Endothelial cell (in vitro differentiated cells): Measurements from ENCODE around the gene DENND4B. TPM values are rescaled to one million over a fixed set of nuclear protein-coding genes. Genes with fewer than 3 reads are reported as not detected.
A peak's percentile ranks its signal among the peaks of the same experiment; 100 is the strongest.

ENCODE experiments used
- DNase-seq: peaks from one replicate; pipeline ENCODE4 v3.0.0; 2021; ENCODE audit warnings: low spot score
- H3K27ac Mint-ChIP-seq: one replicate; pipeline ENCODE4 v1.8.0; 2021; ENCODE audit warnings: mixed read lengths, inconsistent platforms; ENCODE audit not compliant: unreplicated experiment
- H3K27me3 Mint-ChIP-seq: one replicate; pipeline ENCODE4 v1.8.0; 2021; ENCODE audit warnings: mild to moderate bottlenecking, moderate library complexity, mixed read lengths, inconsistent platforms; ENCODE audit not compliant: unreplicated experiment
- H3K36me3 Mint-ChIP-seq: one replicate; pipeline ENCODE4 v1.8.0; 2021; ENCODE audit warnings: mild to moderate bottlenecking, low read depth, mixed read lengths, inconsistent platforms; ENCODE audit not compliant: unreplicated experiment
- H3K4me1 Mint-ChIP-seq: one replicate; pipeline ENCODE4 v1.8.0; 2021; ENCODE audit warnings: mild to moderate bottlenecking, mixed read lengths, inconsistent platforms; ENCODE audit not compliant: unreplicated experiment
- H3K4me3 Mint-ChIP-seq: one replicate; pipeline ENCODE4 v1.8.0; 2021; ENCODE audit warnings: mild to moderate bottlenecking, mixed read lengths, inconsistent platforms; ENCODE audit not compliant: unreplicated experiment
- H3K9me3 Mint-ChIP-seq: one replicate; pipeline ENCODE4 v1.8.0; 2021; ENCODE audit warnings: mixed read lengths, inconsistent platforms; ENCODE audit not compliant: unreplicated experiment
- total RNA-seq: library from RNA; stranded (reverse); fragmentation: NEBNext Ultra II Directional; extraction: Animal tissue kit (Norgen Biotek cat#: 25700); gene quantifications from one replicate; pipeline ENCODE4 v1.2.1, GENCODE V29; 2021; ENCODE audit not compliant: unreplicated experiment
- TF ChIP-seq, protein P1 (sequence below): fragments of 200-600 bp; sonication (generic); IDR thresholded peaks from one replicate; pipeline ENCODE4 v1.5.0; 2021; ENCODE audit warnings: antibody characterized with exemption; ENCODE audit not compliant: unreplicated experiment

The DENND4B gene
- total RNA-seq, 1 donor from 2014 or later = 53.1 TPM

DNA sequence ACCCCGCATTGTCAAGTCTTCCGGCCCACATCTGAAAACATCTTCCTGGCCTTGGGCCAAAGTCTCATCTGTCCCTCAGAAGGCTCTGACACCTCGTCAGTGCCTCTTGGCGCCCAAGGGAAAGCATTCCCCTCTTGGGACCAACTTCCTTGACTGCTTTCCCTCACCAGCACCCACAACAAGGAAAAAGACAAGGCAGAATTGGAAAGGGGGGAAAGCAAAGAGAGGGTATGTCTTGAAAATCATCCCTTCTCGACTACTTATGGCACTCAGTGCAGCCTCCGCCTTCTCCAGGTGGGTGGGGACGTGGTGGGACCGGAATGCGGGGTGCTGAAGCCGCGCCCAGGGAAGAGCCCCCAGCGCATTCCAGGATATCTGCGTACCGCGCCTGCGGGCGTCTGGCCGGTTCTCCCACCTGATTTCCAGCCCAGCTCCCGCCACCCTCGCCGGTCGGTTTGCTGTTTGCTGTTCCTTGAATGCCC, 17.4 kb upstream of the DENND4B start:
- Mint-ChIP-seq H3K4me3 (peak overlapping the region; percentile 96), H3K27ac (peak overlapping the region; percentile 100), H3K9me3 (no peaks in the 10 kb centered on the region), H3K4me1 (peaks cover 66% of the 10 kb centered on the region), H3K36me3 (peaks cover 15% of the 10 kb centered on the region), H3K27me3 (peaks cover 17% of the 10 kb centered on the region)
- TF ChIP-seq, protein P1, sequence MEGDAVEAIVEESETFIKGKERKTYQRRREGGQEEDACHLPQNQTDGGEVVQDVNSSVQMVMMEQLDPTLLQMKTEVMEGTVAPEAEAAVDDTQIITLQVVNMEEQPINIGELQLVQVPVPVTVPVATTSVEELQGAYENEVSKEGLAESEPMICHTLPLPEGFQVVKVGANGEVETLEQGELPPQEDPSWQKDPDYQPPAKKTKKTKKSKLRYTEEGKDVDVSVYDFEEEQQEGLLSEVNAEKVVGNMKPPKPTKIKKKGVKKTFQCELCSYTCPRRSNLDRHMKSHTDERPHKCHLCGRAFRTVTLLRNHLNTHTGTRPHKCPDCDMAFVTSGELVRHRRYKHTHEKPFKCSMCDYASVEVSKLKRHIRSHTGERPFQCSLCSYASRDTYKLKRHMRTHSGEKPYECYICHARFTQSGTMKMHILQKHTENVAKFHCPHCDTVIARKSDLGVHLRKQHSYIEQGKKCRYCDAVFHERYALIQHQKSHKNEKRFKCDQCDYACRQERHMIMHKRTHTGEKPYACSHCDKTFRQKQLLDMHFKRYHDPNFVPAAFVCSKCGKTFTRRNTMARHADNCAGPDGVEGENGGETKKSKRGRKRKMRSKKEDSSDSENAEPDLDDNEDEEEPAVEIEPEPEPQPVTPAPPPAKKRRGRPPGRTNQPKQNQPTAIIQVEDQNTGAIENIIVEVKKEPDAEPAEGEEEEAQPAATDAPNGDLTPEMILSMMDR = no peak
- peak; percentile 57 for DNase-seq

DNA sequence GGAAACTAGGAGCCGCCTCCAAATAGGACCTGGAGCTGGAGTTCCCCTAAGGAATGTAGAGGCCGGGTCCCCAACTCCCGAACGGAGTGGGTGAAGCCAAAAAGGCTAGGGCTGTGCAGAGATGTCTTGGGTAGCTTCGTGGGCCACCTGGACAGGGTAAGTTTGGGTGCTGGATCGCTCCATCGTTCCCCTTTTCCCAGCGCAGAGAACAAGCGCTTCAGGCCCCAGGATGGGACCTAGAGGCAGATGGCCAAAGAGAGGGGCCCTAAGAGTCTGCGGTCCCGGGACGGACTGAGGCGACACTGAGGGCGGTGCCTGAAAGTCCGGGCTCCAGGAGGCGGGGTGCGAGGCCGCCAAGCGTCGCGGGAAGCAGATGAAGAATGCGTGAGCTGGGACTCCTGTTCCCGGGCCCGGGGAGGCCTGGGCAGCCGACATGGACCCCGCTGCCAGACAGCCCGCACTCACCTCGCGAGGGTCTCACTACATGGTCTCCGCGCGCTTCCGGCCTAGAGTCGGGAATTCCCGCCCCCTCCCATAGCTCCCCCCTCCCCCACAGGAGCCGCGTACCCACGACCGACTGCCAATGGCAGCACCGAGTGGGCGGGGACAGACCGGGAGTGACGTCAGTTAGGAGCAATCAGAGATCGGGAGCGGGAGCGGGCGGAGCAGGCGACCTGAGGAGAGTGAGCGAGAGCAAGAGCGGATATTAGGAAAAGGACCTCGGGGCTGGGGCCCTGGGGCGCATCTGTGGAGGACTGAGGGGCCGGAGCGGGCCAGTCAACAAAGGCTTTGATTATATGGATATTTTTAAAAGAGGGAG, 16.7 kb upstream of the DENND4B start, which contains the start of gene SLC39A1:
Gene SLC39A1, minus strand, starts transcription at position 508 of the 820 bp plus-strand sequence. CDS start 822 bp downstream, outside the sequence.
- Mint-ChIP-seq H3K36me3 (peaks cover 15% of the 10 kb centered on the region), H3K4me1 (peaks cover 63% of the 10 kb centered on the region)
- peak; percentile 96 for DNase-seq

DNA sequence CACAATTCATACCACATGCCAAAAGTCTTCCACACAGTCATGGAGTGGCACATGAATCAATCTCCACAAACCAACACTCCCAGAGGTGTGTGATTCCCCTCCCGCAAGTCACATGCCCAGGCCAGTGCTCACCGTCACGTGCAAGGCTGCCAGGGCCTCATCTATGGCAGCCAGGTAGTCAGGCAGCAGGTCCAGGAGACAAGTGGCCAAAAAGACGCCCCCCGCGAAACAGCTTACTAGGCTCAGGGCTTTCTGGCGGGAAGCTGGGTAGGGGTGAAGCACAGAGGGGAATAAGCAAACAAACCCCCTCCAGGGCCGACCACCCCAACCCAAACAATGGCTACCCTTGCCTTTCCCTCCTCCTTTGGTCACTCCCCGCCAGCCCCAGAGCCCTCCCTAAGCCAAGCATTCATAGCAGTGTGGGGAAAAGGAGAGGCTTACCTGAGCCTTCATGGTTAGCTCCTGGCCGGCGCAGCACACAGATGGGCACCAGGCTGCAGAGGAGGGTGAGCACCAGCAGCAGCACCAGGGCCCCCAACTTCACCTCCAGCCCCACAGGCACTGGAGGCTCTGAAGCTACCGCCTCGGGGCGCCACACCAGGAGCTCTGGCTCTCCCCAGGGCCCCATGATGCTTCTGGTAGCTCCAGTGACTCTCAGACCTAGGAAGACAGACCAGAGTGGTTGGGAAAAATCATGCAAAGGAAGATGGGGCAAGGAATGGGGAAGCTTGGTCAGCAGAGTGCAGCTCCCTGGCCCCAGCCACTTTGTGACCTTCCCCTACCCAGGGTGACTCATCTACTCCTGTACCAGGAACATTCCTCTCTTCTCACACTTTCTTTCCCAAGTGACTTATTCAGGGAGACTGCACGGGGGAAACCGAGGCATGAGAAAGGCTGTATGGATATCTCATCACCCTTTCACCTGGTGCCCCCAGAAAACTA, 15.8 kb upstream of the DENND4B start:
- TF ChIP-seq, protein P1 = no peak
- Mint-ChIP-seq H3K27ac (peak overlapping the region; percentile 100), H3K27me3 (peaks cover 17% of the 10 kb centered on the region), H3K36me3 (peaks cover 15% of the 10 kb centered on the region), H3K4me3 (peak overlapping the region; percentile 96), H3K4me1 (peaks cover 65% of the 10 kb centered on the region), H3K9me3 (no peaks in the 10 kb centered on the region)
- no peak for DNase-seq

More for the DNA sequence above, 16.7 kb upstream of the DENND4B start, which contains the start of gene SLC39A1:
- H3K9me3 Mint-ChIP-seq = no peaks in the 10 kb centered on the region
- peak within 1 kb of the TSS; percentile 100 for H3K27ac Mint-ChIP-seq
- H3K4me3 Mint-ChIP-seq = peak within 1 kb of the TSS; percentile 96
- H3K27me3 Mint-ChIP-seq = peaks cover 17% of the 10 kb centered on the region
- TF ChIP-seq, protein P1 = no peak

- peak overlapping the region; percentile 96 for H3K4me3 Mint-ChIP-seq
- TF ChIP-seq, protein P1 = no peak
- H3K4me1 Mint-ChIP-seq = peaks cover 68% of the 10 kb centered on the region
- no peaks in the 10 kb centered on the region for H3K9me3 Mint-ChIP-seq
- DNase-seq = no peak
- peak overlapping the region; percentile 100 for H3K27ac Mint-ChIP-seq
- H3K27me3 Mint-ChIP-seq = peaks cover 18% of the 10 kb centered on the region
- peaks cover 15% of the 10 kb centered on the region for H3K36me3 Mint-ChIP-seq
Measured at GRCh38 chr1:153961421-153961820, 14.9 kb upstream of the DENND4B start.
